Measurements from ENCODE around the gene GALNT10.

Gene GALNT10

DNA sequence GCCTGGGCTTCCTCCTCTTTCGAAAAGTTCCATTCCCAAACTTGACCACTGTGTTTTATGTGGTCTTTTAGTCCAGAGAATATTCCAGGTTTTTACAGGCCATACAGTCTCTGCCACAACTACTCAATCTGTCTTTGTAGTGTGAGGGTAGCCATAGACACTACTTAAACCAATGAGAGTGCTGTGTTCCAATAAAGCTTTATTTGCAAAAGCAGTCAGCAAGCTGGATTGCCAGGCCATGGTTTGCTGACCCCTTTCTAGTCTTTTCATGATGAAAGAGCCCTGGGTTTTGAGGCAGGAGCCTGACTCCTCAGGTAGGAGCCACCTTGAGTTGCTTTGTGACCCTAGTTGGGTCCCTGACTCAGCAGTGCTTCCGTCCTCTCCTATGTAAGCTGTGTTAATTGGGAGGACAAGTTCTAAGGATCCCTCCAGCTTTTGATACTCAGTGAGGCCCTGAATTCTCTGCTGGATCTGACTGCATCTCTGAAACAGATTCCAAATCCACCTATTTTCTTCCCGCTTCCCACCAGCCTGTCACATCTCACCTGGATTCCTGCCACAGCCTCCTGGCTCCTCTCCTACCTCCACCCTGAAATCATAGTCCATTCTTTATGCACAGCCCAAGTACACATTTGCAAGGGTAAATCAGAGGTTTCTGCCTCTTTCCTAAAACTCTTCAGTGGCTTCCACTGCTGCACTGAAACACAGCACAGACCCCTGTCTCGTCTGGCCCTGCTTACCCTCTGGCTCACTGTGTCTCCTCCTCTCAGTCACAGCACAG, 13.5 kb downstream of the GALNT10 start:
- H3K4me3 ChIP-seq: no peak overlapping the region
- H3K36me3 ChIP-seq (replicated peaks): no peaks in the 10 kb centered on the region
- H3K4me1 ChIP-seq: peaks cover 16% of the 10 kb centered on the region
- no peaks in the 10 kb centered on the region for H3K9me3 ChIP-seq
- DNase-seq (ENCODE audit: low spot score in 2 of 2): no peak
- in situ Hi-C loops (cut with MboI; ENCODE audit: low sequenced_read_pairs): no loop called here
- no peaks in the 10 kb centered on the region for H3K27me3 ChIP-seq (ENCODE audit: low read depth)

DNA sequence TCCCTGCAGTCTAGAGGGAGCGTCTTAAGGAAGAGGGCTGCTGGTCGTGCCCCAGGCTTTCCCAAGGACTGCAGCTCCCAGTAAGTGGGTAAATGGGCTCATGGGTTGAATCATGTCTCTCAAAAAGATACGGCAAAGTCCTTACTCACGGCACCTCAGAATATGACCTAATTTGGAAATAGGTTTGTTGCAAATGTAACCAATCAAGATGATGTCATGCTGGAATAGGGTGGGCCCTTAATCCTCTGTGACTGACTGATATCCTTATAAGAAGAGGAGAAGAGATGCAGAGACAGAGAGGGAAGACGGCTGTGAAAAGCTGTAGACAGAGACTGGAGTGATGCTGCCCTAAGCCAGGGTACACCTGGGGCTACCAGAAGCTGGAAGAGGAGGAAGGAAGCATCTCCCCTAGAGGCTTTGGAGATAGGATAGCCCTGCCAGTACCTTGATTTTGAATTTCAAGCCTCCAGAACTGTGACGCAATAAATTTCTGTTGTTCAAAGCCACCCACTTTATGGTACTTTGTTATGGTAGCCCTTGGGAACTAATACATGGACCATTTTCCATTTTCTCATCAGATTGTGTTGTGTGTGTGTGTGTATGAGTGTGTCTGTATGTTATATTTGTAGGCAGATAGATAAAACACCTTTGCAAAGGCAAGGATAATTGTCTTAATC, 15.0 kb downstream of the GALNT10 start:
- no peaks in the 10 kb centered on the region for H3K27me3 ChIP-seq (ENCODE audit: low read depth)
- in situ Hi-C loops (cut with MboI; ENCODE audit: low sequenced_read_pairs): no loop called here
- no peaks in the 10 kb centered on the region; the same call in 1 of the 2 replicates for H3K9me3 ChIP-seq
- H3K4me1 ChIP-seq: peaks cover 22% of the 10 kb centered on the region
- DNase-seq (ENCODE audit: low spot score in 2 of 2): no peak
- H3K36me3 ChIP-seq (replicated peaks): no peaks in the 10 kb centered on the region
- H3K4me3 ChIP-seq: no peak overlapping the region

DNA sequence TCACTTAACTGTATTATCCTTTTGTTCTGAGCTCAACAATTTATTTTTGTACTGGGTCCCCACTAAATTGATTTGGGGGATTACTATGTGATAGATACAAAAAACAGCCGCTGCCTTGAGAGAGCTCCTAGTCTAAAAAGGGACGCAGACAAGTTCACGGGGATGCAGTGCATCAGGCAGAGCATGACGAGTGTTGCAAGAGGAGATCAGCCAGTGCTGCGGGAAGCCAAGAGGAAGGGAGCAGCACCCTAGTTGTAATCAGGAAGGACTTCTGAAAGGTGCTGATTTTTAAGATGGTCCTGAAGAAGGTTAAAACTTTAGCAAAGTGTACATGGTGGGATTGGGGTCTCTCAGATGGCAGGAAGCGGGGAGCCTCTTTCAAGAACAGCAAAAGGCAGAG, 15.8 kb downstream of the GALNT10 start:
- Histone ChIP-seq H3K4me1 (peaks cover 22% of the 10 kb centered on the region), H3K27me3 (ENCODE audit: low read depth) (no peaks in the 10 kb centered on the region), H3K4me3 (no peak overlapping the region), H3K9me3 (no peaks in the 10 kb centered on the region; the same call in 1 of the 2 replicates), H3K36me3 (replicated peaks) (no peaks in the 10 kb centered on the region)
- no peak for DNase-seq (ENCODE audit: low spot score in 2 of 2)
- in situ Hi-C loops (cut with MboI; ENCODE audit: low sequenced_read_pairs): no loop called here

DNA sequence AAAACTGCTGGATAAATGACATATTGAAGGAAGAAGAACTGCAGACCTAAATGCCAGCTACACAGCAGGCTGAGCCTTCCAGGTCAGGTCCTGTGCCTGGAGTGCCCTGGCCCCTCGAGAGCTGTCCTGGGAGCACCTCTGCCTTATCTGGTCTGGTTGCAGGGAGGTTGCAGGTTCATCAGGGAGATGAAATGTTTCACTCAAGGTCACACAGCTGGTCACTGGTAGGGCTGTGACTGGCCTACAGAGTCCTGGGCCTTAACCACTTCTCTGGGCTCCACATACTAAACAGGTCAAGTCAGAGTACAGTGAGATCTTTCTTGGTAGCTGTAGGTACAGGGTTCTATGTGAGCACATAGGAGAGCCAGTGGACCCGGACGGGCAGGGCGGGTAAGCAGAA, 16.7 kb downstream of the GALNT10 start:
- no peaks in the 10 kb centered on the region for H3K36me3 ChIP-seq (replicated peaks)
- H3K9me3 ChIP-seq: no peaks in the 10 kb centered on the region; the same call in 1 of the 2 replicates
- DNase-seq (ENCODE audit: low spot score in 2 of 2): no peak
- no peak overlapping the region for H3K4me3 ChIP-seq
- in situ Hi-C loops (cut with MboI; ENCODE audit: low sequenced_read_pairs): no loop called here
- no peaks in the 10 kb centered on the region for H3K27me3 ChIP-seq (ENCODE audit: low read depth)
- H3K4me1 ChIP-seq: peaks cover 22% of the 10 kb centered on the region

DNA sequence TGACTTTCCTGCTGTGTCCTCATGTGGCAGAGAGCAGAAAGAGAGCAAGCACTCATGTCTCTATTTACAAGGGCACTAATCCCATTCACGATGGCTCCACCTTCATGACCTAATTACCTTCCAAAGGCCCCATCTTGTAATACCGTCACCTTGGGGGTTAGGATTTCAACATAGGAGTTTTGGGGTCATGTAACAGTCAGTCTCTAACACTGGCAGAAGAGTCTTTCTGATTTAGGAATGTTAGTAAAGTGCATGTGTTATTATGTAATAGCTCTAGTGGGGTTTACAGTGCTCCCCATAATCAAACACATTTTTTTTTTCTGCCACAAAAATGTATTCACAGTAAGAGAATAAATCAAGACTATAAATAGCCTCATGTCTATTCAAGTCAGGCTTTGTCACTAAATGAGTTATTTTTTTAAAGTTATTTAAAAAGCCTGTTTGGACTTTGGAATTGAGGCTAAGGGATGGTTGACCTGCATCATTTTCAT, 19.1 kb downstream of the GALNT10 start:
- Histone ChIP-seq H3K4me3 (no peak overlapping the region), H3K4me1 (peaks cover 22% of the 10 kb centered on the region), H3K9me3 (no peaks in the 10 kb centered on the region; the same call in 1 of the 2 replicates), H3K36me3 (replicated peaks) (no peaks in the 10 kb centered on the region), H3K27me3 (ENCODE audit: low read depth) (no peaks in the 10 kb centered on the region)
- in situ Hi-C loops (cut with MboI; ENCODE audit: low sequenced_read_pairs): no loop called here
- peak in 1 of 2 experiments; percentile 5 for DNase-seq (ENCODE audit: low spot score in 2 of 2)

DNA sequence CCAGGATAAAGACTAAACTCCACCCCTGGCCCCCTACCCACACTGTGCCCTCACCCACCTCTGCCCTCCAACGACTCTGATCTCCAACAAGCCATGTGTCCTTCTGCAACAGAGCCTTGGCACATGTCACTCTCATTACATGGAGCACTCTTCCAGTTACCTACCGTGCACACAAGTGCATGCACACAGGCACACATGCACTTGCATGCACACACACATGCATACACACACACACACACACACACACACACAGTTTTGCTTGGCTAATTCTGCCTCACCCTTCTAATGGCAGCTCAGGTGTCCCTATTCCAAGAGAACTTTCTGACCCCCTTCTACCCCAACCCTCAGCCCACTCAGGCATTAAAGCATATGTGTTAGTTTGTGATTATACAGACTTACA, 19.6 kb downstream of the GALNT10 start:
- Histone ChIP-seq H3K4me3 (no peak overlapping the region), H3K9me3 (no peaks in the 10 kb centered on the region; the same call in 1 of the 2 replicates), H3K27me3 (ENCODE audit: low read depth) (no peaks in the 10 kb centered on the region), H3K4me1 (peaks cover 22% of the 10 kb centered on the region), H3K36me3 (replicated peaks) (no peaks in the 10 kb centered on the region)
- DNase-seq (ENCODE audit: low spot score in 2 of 2): no peak
- in situ Hi-C loops (cut with MboI; ENCODE audit: low sequenced_read_pairs): no loop called here

DNA sequence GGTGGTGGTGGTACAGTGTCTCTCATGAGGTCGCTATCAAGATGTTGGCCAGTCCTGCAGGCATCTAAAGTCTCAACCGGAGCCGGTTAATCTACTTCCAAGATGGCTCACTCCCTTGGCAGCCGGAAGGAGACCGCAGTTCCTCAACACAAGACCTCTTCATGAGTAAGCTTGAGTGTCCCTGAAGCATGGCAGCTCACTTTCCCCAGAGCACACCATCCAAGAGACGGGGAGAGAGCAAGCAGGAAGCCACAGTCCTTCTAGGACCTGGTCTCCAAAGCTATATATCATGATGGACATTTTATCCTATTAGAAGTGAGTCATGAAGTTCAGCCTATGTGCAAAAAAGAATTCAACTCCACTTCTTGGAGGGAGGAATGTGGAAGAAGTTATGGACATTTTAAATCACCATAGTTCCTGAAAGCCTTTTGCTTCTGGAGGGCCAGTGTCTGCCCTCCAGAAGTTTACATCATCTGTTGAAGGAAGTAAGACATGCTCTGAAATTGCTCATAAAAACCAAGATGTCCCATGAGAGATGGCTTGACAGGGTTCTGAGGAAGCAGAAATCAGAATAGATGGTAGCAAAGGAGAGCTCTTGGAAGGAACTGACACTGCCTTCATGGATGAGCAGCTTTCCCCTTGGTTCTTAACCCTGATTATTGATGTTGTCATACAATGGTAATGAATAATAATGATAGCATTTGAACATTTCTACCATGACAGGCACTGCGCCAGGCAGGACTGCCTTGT, 21.3 kb downstream of the GALNT10 start:
- in situ Hi-C loops (cut with MboI; ENCODE audit: low sequenced_read_pairs): no loop called here
- peaks cover 6% of the 10 kb centered on the region for H3K4me1 ChIP-seq

DNA sequence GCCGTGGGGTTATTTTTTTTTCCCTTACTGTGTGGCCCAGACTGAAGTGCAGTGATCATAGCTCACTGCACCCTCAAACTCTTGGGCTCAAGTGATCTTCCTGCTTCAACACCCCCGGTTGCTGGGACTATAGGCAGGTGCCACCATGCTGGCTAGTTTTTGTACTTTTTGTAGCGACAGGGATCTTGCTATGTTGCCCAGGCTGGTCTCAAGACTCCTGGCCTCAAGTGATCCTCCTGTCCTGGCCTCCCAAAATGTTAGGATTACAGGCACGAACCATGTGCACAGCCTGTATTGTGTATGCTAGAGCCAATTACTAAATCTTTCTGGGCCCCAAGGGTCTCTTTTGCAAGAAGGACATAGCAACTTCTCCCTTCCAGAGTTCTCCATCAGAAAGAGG, 23.1 kb downstream of the GALNT10 start:
- Histone ChIP-seq H3K9me3 (no peaks in the 10 kb centered on the region; the same call in 1 of the 2 replicates), H3K27me3 (ENCODE audit: low read depth) (no peaks in the 10 kb centered on the region), H3K4me1 (peaks cover 6% of the 10 kb centered on the region), H3K36me3 (replicated peaks) (no peaks in the 10 kb centered on the region), H3K4me3 (no peak overlapping the region)
- DNase-seq (ENCODE audit: low spot score in 2 of 2): no peak
- in situ Hi-C loops (cut with MboI; ENCODE audit: low sequenced_read_pairs): no loop called here

More for the DNA sequence above, 21.3 kb downstream of the GALNT10 start:
- DNase-seq (ENCODE audit: low spot score in 2 of 2): no peak
- H3K9me3 ChIP-seq: no peaks in the 10 kb centered on the region; the same call in 1 of the 2 replicates
- no peaks in the 10 kb centered on the region for H3K27me3 ChIP-seq (ENCODE audit: low read depth)
- H3K4me3 ChIP-seq: no peak overlapping the region
- no peaks in the 10 kb centered on the region for H3K36me3 ChIP-seq (replicated peaks)

DNA sequence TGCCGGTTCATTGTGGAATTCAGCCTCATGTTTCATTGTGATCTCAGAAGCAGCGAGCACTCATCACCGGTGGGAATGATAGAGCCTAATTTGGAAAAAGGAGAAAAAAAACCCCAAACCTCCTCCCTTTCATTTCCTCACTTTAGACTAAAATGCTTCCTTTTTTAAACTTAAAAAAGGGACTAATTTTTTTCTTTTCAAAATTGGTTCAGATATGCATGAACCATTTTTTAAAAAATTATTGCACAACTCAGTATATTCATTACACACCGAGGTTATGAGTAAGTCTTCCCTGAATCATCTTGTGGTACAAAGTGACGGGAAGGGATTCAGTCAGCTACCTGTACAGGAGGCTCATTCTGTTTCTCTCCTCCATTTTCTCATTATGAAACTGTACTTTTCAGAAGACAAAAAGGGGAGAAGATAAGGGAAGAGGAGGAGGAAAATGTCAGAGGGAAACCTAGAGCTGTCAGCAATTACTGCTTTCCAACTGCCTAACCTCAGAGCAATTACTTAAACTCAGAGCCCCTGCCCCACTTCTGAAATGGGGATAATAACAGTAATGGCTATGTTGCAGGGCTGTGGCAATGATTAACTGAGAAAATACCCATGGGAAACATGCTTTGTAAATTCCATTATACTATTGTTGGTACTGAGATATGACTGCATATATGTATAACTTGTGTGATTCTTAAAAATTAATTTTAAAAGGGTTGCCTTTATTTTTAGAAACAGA, 24.0 kb downstream of the GALNT10 start:
- Histone ChIP-seq H3K4me1 (peaks cover 6% of the 10 kb centered on the region), H3K4me3 (no peak overlapping the region), H3K36me3 (replicated peaks) (no peaks in the 10 kb centered on the region), H3K9me3 (no peaks in the 10 kb centered on the region; the same call in 1 of the 2 replicates), H3K27me3 (ENCODE audit: low read depth) (no peaks in the 10 kb centered on the region)
- DNase-seq (ENCODE audit: low spot score in 2 of 2): no peak
- in situ Hi-C loops (cut with MboI; ENCODE audit: low sequenced_read_pairs): no loop called here

DNA sequence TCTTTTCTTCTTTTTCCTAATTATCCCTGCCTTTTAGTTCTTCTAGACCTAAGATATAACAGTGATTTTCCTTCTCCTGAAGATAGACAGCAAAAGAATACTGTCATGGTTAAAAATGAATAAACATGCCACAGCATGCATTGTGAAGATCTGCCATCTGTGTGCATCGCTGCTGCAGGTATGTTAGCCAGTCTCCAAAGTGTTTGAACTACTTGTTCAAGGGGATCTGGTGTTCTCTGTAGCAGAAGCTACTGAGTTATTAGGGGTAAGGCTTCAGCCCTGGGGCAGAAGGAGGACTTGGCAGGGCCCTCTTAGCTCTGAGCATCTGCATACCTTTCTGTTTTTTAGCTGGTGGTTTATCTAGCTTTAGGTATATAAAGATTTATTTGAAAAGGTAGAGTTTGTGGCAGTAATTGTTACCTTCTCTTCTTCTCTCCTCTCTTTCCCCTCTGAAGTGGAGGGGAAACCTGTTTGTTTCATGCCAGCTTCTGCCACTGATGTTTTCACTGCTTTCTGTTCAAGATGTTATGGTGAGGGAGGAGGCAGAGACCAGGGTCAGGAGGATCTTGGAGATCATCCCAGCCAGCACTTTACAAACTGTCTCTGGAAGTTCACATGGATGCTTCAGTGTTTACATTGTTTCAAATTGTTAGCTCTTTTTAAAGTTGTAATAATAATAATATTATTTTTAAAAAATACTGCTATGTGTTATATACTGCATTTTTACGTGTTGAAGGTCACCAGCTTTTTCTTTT, 25.2 kb downstream of the GALNT10 start:
- in situ Hi-C loops (cut with MboI; ENCODE audit: low sequenced_read_pairs): no loop called here
- no peak overlapping the region for H3K4me3 ChIP-seq
- DNase-seq (ENCODE audit: low spot score in 2 of 2): no peak
- no peaks in the 10 kb centered on the region for H3K27me3 ChIP-seq (ENCODE audit: low read depth)
- no peaks in the 10 kb centered on the region for H3K9me3 ChIP-seq
- H3K4me1 ChIP-seq: peaks cover 5% of the 10 kb centered on the region; the same call in 1 of the 2 replicates
- H3K36me3 ChIP-seq (replicated peaks): no peaks in the 10 kb centered on the region

DNA sequence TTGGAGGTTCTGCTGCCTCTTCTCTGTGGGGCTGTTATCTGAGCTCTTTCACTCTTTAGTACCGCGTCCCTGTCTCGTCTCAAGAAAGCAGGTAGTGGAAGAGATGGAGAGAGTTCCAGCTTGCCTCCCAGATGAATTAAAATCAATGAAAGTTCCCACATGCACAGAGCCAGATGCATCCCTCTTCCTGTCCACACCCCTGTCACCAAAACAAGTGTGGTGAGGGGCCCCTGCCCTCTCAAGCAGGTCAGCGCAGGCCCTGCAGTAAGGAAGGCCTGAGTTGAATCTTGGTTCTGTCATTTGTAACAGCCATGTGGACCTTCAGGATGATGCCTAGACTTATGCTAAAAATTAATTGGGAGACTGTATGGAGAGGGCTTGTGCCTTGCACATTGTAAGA, 26.9 kb downstream of the GALNT10 start:
- Histone ChIP-seq H3K36me3 (replicated peaks) (no peaks in the 10 kb centered on the region), H3K9me3 (no peaks in the 10 kb centered on the region), H3K4me1 (peaks cover 13% of the 10 kb centered on the region), H3K27me3 (ENCODE audit: low read depth) (no peaks in the 10 kb centered on the region), H3K4me3 (no peak overlapping the region)
- in situ Hi-C loops (cut with MboI; ENCODE audit: low sequenced_read_pairs): no loop called here
- DNase-seq (ENCODE audit: low spot score in 2 of 2): no peak

DNA sequence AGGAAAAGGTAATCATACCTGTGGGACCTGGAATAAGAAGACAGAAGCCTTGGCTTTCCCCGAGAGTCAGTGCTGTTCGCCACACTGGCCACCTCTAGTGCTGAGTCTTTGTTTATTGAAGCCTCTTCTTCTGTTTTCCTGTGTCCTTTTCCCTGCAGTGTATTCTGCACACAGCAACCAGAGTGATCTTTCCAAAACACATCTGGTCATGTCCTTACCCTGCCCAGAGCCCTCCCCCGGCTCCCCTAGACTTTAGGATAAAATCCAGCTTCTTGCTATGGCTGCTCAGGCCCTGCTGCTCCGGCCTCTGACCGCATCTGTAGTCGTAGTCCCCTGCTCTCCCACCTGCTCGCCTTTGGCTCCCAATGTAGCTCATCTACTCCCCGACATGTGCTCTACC, 28.3 kb downstream of the GALNT10 start:
- in situ Hi-C loops (cut with MboI; ENCODE audit: low sequenced_read_pairs): no loop called here
- no peaks in the 10 kb centered on the region for H3K36me3 ChIP-seq (replicated peaks)
- H3K27me3 ChIP-seq (ENCODE audit: low read depth): no peaks in the 10 kb centered on the region
- no peak for DNase-seq (ENCODE audit: low spot score in 2 of 2)
- no peaks in the 10 kb centered on the region for H3K9me3 ChIP-seq
- H3K4me1 ChIP-seq: peaks cover 13% of the 10 kb centered on the region
- no peak overlapping the region for H3K4me3 ChIP-seq

DNA sequence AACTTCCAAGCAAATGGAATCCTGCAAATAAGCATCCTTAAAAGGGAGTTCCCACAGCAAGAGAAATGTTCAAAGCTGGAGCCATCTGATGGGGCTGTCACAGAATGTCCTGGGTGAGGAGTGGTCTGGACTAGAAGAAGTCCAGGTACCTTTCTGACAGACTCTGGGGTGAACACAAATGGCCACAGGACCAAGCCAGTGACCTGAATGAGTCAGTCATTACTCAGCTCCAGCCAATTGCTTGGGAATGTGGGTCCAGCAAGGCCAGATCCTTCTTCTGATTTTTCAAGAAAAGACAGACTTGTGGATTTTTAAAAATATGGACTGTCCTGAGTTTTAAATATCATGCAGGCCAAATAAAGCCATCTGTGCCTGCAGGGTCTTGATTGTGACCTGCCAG, 30.1 kb downstream of the GALNT10 start:
- no peaks in the 10 kb centered on the region for H3K27me3 ChIP-seq (ENCODE audit: low read depth)
- H3K9me3 ChIP-seq: no peaks in the 10 kb centered on the region
- DNase-seq (ENCODE audit: low spot score in 2 of 2): no peak
- peaks cover 13% of the 10 kb centered on the region for H3K4me1 ChIP-seq
- in situ Hi-C loops (cut with MboI; ENCODE audit: low sequenced_read_pairs): no loop called here
- no peaks in the 10 kb centered on the region for H3K36me3 ChIP-seq (replicated peaks)
- H3K4me3 ChIP-seq: no peak overlapping the region
